22Rv1 (cell line): ENCODE measurements around the gene TAS2R14.

Experiments used
- H3K27ac ChIP-seq: fragments of 450-650 bp; 2 replicates; pipeline ENCODE4 v1.5.1; 2017
- ZFX ChIP-seq: fragments of 450-650 bp; IDR thresholded peaks from 2 replicates; pipeline ENCODE4 v1.6.1; 2017; ENCODE audit warnings: antibody characterized with exemption, borderline replicate concordance
- TF ChIP-seq, protein P1 (sequence below): fragments of 450-650 bp; IDR thresholded peaks from 2 replicates; pipeline ENCODE4 v1.5.1; 2017; ENCODE audit warnings: mild to moderate bottlenecking

Gene TAS2R14

GRCh38 chr12:10896854-10897253 is 42.2 kb downstream of the TAS2R14 start:
- H3K27ac ChIP-seq: no peak overlapping the region
- TF ChIP-seq ZFX: no peak
- TF ChIP-seq, protein P1, sequence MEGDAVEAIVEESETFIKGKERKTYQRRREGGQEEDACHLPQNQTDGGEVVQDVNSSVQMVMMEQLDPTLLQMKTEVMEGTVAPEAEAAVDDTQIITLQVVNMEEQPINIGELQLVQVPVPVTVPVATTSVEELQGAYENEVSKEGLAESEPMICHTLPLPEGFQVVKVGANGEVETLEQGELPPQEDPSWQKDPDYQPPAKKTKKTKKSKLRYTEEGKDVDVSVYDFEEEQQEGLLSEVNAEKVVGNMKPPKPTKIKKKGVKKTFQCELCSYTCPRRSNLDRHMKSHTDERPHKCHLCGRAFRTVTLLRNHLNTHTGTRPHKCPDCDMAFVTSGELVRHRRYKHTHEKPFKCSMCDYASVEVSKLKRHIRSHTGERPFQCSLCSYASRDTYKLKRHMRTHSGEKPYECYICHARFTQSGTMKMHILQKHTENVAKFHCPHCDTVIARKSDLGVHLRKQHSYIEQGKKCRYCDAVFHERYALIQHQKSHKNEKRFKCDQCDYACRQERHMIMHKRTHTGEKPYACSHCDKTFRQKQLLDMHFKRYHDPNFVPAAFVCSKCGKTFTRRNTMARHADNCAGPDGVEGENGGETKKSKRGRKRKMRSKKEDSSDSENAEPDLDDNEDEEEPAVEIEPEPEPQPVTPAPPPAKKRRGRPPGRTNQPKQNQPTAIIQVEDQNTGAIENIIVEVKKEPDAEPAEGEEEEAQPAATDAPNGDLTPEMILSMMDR: no peak

DNA sequence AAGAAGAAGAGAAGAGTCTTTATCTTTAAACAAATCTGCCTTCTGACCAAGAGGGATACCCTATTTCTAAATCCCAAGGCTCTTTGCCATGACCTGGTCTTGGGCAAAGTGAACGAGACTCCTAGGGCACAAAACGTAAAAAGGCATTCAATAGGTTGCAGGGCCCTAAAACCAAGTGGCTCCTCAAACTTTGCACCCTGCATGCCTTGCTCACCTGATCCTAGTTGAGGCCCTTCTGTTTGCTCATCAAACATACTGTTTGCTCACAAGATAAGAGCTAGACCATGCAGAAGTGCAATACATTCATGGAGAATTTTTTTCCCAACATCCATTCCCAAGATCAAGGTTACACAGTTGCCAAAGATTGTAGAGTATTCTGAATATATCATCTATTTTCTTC is 47.1 kb downstream of the TAS2R14 start:
- TF ChIP-seq ZFX: no peak
- TF ChIP-seq, protein P1: no peak
- no peak overlapping the region; the same call in 1 of the 2 replicates for H3K27ac ChIP-seq

GRCh38 chr12:10889226-10889625 is 49.8 kb downstream of the TAS2R14 start:
- no peak for TF ChIP-seq ZFX
- TF ChIP-seq, protein P1: no peak
- no peak overlapping the region for H3K27ac ChIP-seq
